NCI-H748 (cell line): ENCODE measurements around the gene GMNC.
A peak's percentile ranks its signal among the peaks of the same experiment; 100 is the strongest.

Experiments
- DNase-seq: peaks from one replicate; lab custom pipeline; 2025; ENCODE audit not compliant: unreplicated experiment; lab: John Stamatoyannopoulos, UW

Gene GMNC

DNA sequence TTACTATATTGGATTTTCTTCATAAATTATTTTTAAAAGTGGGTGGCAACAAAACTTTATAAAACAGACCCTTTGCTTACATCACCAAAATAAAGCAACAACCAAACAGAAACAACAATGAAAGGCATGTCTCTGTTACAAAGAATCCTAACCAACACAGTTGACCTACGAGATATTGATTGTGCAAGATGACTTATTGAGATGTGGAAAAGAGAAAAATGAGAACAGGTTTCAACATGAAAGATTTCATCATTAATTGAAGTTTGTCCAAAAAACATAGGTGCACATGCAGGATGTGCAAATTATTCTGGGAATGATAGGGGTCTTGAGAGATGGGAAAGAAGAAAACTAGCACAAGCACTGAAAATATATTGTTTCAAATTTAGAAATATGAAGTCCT, 9.0 kb downstream of the GMNC start:
- no peak for DNase-seq

DNA sequence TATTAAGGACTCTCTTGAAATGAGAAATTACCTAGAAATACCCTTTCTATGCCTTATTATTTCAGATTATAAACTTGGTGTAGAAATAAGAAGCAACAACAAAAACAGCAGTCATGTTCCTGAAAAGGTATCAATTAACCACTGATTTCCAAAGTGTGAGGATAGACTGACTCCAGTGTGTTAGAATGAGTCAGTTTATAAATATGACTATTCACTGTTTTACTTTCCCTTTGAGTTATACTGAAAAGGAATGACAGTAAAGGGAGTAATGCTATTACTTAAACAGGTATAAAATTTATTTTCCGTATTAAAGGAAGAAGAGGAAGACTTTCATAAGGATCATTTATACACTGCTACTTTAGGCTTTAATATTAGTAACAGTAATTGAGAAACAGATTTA, 12.9 kb downstream of the GMNC start:
- DNase-seq = no peak

DNA sequence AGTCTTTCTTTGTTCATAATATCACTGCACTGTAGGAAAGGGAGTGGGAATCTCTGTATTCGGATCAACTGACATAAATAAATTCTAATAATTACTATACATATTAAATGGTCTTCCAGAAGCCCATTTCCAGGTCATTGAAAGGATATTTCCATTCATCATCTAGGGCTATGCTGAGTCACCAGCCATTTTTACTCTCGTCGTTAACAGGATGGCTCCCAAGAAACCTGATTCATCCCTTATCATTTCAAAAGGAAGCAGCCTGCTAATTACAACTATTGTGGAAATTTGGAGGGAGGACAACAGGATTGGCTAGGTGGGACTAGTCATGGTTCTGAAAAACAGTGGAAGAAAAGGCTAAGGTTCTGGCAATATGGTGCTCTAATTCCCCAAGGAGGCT, 13.6 kb downstream of the GMNC start:
- no peak for DNase-seq

DNA sequence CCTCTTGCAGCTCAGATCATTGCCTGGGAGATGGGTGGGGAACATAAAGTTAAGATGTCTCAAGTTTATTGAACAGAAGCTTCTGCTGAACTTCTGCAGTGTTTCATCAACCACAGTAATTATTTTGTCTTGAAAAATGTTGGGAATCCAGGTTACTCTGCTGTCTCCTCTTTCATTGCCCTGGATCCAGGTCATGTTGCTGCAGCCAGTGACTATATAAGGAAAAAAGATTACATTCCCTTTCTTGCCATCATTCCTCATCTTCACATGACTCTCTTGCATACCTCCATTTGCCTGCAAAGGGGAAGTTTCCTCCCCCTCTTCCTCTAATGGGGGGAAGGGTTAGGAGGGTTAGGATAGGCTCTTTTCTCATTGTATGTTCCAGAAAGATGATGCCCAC, 15.1 kb downstream of the GMNC start:
- no peak for DNase-seq

DNA sequence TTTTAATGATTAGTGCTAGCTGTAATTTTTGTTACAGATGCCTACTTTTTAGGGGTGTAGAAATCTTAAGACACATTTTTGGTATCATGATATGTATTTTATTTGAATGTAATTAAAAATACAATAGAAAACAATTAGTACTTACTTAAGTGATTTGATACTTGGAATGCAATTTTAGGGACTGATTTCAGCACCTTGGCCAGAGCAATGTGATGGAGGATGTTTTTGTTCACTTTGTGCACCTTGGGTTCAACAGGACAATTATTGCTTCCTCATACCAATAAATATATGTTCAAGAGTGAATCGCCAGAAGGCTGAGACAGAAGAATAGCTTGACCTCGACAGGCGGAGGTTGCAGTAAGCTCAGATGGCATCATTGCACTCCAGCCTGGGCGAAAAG, 22.3 kb downstream of the GMNC start:
- no peak for DNase-seq

DNA sequence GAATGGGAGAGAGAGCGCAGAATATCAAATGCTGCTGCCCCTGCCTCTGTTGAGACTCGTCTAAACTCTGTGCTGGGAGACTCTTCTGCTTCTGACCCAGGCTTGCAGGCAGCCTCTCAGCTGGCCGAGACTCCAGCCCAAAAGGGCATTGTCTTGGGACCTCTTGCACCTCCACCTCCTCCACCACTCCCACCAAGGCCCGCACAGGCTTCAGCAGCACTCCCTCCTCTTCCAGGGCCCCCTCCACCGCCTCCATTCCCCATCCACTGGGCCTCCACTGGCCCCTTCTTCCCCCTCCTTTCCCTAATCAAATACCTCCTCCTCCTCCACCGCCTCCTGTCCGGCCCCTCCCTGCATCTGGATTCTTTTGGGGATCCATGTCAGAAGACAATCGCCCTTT, 31.3 kb downstream of the GMNC start:
- DNase-seq = no peak

DNA sequence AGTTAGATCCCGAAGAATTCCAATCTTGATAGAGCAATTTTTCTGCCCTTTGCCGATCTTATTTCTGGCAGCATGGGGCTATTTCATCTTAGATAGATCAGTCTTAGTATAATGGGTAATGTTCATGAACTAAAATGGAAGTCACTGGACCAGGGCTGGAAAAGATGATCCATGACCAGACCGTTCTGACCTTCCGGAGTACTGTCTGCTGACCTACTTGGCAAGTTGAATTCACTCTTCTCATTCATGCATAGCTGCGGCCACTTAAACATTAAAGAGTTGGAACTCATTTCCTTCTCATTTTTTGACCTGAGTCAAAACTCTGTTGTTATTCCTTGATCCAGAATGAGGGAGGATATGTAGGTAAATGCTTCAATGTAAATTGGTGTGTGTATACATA, 32.5 kb downstream of the GMNC start:
- no peak for DNase-seq

DNA sequence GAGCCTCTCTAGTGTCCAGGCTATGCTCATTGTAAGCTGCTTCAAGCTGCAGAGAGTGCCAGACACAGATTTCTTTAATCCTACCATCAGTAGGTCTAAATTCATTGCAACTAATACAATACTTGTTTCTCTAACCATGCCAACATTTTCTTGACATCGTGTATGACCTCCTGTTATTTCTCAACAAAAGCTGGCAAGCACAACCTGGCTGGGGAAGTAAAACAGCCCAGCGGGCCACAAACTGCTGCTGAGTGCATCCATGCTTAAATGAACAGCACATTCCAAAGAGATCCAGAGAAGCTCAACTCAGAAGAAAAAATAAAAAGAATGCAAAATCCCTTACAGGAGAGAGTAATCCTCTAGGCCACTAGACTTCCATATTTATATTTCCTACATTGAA, 36.5 kb downstream of the GMNC start:
- DNase-seq = no peak

DNA sequence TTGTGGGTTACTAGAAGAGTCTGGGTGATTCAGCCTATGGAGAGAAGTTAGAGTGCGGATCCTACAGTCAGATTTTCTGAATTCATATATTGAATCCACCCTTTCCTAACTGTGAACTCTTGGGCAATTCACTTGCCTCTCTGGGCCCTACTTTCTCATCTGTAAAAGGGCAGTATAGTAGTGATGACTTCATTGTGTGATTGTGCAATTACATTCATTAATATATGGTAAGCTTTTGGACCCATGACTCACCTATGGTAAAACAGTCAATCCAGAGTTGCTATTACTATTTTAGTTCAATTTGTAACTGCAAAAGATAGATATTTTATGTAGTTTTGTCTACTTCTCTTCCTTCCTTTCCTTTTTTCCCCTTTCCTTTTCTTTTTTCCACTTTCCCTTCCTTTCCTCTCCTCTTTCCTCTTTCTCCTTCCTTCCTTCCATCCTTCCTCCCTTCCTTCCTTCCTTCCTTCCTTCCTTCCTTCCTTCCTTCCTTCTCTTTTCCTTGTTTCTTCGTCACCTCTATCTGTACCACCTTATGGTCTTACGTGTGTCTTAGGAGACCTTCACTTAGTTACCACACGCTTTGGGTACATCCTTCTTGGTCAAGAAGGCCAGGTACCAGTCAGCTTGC, 37.0 kb downstream of the GMNC start:
- DNase-seq = no peak

DNA sequence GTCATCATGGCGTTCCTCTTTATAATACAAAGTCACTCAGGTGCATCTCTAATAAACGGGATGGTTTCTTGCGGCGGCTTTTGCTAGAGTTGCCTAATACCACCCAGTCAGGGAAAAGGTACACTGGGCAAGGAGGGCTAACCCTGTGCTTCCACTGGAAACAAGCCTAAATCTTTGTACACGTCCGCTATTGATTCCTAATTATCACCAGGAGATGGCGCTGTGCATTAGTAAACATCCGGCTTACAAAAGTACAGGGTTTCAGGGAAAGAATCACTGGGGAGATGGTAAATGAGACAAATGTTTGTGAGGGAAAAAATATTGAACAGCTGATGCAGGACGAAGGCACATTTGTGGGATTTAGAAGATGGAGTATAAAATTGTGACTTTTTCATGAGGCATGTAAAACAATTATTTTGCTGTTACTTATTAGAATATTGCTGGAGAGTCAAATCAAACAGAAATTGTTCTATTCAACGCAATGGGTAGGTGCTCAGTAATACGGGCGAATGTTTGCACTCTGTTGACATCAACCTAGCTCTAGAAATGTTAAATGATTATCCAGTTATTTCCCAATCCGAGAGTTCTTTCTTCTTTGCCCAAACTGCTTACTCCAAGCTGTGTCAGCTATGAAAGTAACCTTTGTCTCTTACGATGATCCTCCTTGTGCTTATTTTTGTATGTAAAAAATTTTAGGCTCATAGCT, 50.6 kb downstream of the GMNC start:
- DNase-seq = peak; percentile 62

DNA sequence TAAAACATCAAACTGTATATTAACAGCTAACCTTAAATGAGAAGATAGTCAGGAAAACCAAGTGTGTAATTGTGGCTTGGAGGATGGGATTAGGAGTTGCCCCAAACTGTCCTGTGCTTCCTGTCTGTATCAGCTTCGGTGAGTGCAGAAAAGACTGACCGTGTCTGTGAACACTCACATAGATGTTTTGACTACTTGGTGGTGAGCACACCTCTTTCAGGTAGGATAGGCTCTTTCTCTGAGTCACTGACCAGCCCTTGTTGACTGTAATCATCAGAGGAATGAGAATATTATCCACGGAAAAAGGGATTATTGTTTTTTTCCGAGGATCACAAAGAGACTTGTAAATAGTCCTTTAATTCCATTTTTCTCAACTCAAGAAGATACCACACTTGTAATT, 51.5 kb downstream of the GMNC start:
- DNase-seq = no peak

DNA sequence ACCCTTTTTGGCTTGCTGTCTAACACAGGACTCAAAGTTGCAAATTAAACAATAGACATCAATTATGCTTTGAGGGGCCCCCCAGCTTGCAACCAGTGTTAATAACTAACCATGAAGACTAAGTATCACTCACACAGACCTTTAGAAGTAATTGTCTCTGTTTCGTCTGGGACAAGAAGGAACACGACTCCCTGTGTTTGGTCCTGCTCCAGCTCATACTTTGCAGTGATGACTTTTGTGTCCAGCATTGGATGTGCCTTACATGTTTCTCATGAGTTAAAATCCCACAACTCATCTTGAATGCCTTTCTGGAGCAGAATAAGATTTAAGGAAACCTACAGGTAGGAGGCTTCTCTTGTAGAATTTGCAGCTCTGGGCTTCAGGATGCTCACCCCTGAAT, 53.1 kb downstream of the GMNC start:
- no peak for DNase-seq

DNA sequence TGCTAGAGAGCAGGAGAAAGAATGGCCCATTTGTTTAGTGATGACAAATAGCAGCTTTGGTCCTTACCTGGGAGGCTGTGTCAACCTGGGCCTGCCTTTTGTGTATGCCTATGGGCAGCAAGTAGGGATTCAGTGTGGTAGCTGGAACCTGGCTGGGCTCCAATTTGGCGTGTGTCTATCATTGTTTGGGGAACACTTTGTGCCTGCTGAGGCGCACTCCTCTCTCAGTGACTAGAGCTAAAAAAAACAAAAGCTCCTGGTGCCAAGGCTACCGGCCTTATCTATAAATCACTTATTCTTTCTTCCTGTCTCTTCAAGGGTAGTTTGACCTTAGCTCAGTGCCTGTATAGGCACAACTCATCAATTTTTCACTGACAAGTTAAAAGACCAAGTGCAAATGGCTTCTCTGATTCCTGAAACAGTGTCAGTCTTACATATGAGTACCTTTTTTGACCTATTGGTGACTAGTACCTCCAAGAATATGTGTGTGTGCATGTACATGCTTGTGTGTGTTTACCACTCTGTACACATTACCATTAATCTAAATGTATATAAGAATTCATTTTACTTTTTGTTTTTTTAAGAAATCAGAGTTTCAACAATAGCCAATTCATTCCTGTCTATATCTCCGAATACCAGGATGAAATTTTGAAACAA, 54.6 kb downstream of the GMNC start:
- DNase-seq = peak; percentile 81
